Measurements from ENCODE around the gene ARFGAP1.

The ARFGAP1 gene

GRCh38 chr20:63226042-63226943 is 46.3 kb upstream of the ARFGAP1 start:
- TF ChIP-seq CTCF (IDR thresholded peaks at IDR 0.05; ENCODE audit: borderline replicate concordance, control extremely low read depth, extremely low read depth, insufficient read depth, missing control alignments), result no peak
- in situ Hi-C loops (cut with MboI; ENCODE audit: low sequenced_read_pairs, unreplicated experiment), result no loop called here

GRCh38 chr20:63227260-63227659 is 45.4 kb upstream of the ARFGAP1 start:
- no peak for TF ChIP-seq CTCF (IDR thresholded peaks at IDR 0.05; ENCODE audit: borderline replicate concordance, control extremely low read depth, extremely low read depth, insufficient read depth, missing control alignments)
- no peak for DNase-seq (ENCODE audit: low spot score)
- in situ Hi-C loops (cut with MboI; ENCODE audit: low sequenced_read_pairs, unreplicated experiment), result no loop called here

More at GRCh38 chr20:63226042-63226943, 46.3 kb upstream of the ARFGAP1 start:
- no peak for DNase-seq (ENCODE audit: low spot score)

GRCh38 chr20:63228806-63229205 is 43.8 kb upstream of the ARFGAP1 start:
- no peak for DNase-seq (ENCODE audit: low spot score)
- in situ Hi-C loops (cut with MboI; ENCODE audit: low sequenced_read_pairs, unreplicated experiment), result no loop called here
- no peak for TF ChIP-seq CTCF (IDR thresholded peaks at IDR 0.05; ENCODE audit: borderline replicate concordance, control extremely low read depth, extremely low read depth, insufficient read depth, missing control alignments)

- TF ChIP-seq CTCF (IDR thresholded peaks at IDR 0.05; ENCODE audit: borderline replicate concordance, control extremely low read depth, extremely low read depth, insufficient read depth, missing control alignments), result peak; percentile 47
- DNase-seq (ENCODE audit: low spot score), result no peak
- in situ Hi-C loops (cut with MboI; ENCODE audit: low sequenced_read_pairs, unreplicated experiment), result no loop called here
These were observed 41.8 kb upstream of the ARFGAP1 start for GRCh38 chr20:63230800-63231268.

GRCh38 chr20:63232235-63233060 is 40.2 kb upstream of the ARFGAP1 start:
- no peak for DNase-seq (ENCODE audit: low spot score)
- no peak for TF ChIP-seq CTCF (IDR thresholded peaks at IDR 0.05; ENCODE audit: borderline replicate concordance, control extremely low read depth, extremely low read depth, insufficient read depth, missing control alignments)
- in situ Hi-C loops (cut with MboI; ENCODE audit: low sequenced_read_pairs, unreplicated experiment), result no loop called here

GRCh38 chr20:63233061-63233344 is 39.6 kb upstream of the ARFGAP1 start:
- in situ Hi-C loops (cut with MboI; ENCODE audit: low sequenced_read_pairs, unreplicated experiment), result no loop called here
- no peak for DNase-seq (ENCODE audit: low spot score)
- no peak for TF ChIP-seq CTCF (IDR thresholded peaks at IDR 0.05; ENCODE audit: borderline replicate concordance, control extremely low read depth, extremely low read depth, insufficient read depth, missing control alignments)
